Measurements from ENCODE around the gene MED13L.

DNA sequence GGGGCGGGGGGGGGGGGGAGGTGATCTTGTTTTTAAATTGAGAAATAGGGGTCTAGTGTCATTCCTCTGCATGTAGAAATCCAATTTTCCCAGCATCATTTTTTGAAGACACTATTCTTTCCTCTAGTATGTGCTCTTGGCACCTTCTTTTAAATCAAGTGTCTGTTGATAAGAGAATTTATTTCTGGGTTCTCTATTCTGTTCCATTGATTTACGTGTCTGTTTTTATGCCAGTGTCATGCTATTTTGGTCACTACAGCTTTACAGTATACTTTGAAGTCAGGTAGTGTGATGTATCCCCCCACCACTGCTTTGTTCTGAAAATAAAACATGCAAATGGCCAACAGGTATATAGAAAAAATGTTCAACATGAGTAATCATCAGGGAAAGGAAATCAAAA, 252.7 kb downstream of the MED13L start:
- TF ChIP-seq, protein P1, sequence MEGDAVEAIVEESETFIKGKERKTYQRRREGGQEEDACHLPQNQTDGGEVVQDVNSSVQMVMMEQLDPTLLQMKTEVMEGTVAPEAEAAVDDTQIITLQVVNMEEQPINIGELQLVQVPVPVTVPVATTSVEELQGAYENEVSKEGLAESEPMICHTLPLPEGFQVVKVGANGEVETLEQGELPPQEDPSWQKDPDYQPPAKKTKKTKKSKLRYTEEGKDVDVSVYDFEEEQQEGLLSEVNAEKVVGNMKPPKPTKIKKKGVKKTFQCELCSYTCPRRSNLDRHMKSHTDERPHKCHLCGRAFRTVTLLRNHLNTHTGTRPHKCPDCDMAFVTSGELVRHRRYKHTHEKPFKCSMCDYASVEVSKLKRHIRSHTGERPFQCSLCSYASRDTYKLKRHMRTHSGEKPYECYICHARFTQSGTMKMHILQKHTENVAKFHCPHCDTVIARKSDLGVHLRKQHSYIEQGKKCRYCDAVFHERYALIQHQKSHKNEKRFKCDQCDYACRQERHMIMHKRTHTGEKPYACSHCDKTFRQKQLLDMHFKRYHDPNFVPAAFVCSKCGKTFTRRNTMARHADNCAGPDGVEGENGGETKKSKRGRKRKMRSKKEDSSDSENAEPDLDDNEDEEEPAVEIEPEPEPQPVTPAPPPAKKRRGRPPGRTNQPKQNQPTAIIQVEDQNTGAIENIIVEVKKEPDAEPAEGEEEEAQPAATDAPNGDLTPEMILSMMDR (IDR thresholded peaks at IDR 0.05; ENCODE audit: low read depth, low read length, missing input control) = no peak
- TF ChIP-seq JUND (IDR thresholded peaks at IDR 0.05) (no peak), SP1 (IDR thresholded peaks at IDR 0.05) (no peak), RAD21 (IDR thresholded peaks at IDR 0.05) (no peak), HNF4G (IDR thresholded peaks at IDR 0.05) (no peak), FOXA1 (IDR thresholded peaks at IDR 0.05) (no peak), GABPA (IDR thresholded peaks at IDR 0.05 in 1 of 2, conservative IDR thresholded peaks at IDR 0.05 in 1 of 2) (no peak), YY1 (IDR thresholded peaks at IDR 0.05) (no peak)
- TF ChIP-seq, protein P2, sequence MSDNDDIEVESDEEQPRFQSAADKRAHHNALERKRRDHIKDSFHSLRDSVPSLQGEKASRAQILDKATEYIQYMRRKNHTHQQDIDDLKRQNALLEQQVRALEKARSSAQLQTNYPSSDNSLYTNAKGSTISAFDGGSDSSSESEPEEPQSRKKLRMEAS (IDR thresholded peaks at IDR 0.05) = no peak
